Measurements from ENCODE around the gene PRPS1L1.

PRPS1L1 gene

GRCh38 chr7:17996040-17996439 lies 31.6 kb downstream of the PRPS1L1 start:
- peaks cover 0 to 2% of the 10 kb centered on the region in 2 donors for H3K4me1 Mint-ChIP-seq (ENCODE audit: low read depth in 2 of 2)

GRCh38 chr7:17994079-17994850 lies 33.4 kb downstream of the PRPS1L1 start:
- DNase-seq (no peak), ATAC-seq (replicated peaks) (no peak)
- Mint-ChIP-seq H3K36me3 (ENCODE audit: insufficient read depth) (no peaks in the 10 kb centered on the region), H3K4me3 (no peak overlapping the region), H3K4me1 (ENCODE audit: low read depth in 2 of 2) (peaks cover 0 to 2% of the 10 kb centered on the region in 2 donors), H3K27ac (no peak overlapping the region), H3K27me3 (peaks cover 0 to 2% of the 10 kb centered on the region in 2 donors), H3K9me3 (no peaks in the 10 kb centered on the region)

More at GRCh38 chr7:17996040-17996439, 31.6 kb downstream of the PRPS1L1 start:
- DNase-seq, result no peak
- ATAC-seq (replicated peaks), result no peak
- Mint-ChIP-seq H3K4me3 (no peak overlapping the region), H3K36me3 (ENCODE audit: insufficient read depth) (no peaks in the 10 kb centered on the region), H3K9me3 (no peaks in the 10 kb centered on the region), H3K27ac (no peak overlapping the region), H3K27me3 (peaks cover 0 to 6% of the 10 kb centered on the region in 2 donors)

- no peaks in the 10 kb centered on the region for H3K9me3 Mint-ChIP-seq
- H3K27ac Mint-ChIP-seq, result no peak overlapping the region
- H3K4me1 Mint-ChIP-seq (ENCODE audit: low read depth in 2 of 2), result peaks cover 0 to 2% of the 10 kb centered on the region in 2 donors
- DNase-seq (no peak), ATAC-seq (replicated peaks) (no peak)
- peaks cover 0 to 11% of the 10 kb centered on the region in 2 donors for H3K27me3 Mint-ChIP-seq
- no peak overlapping the region for H3K4me3 Mint-ChIP-seq
- no peaks in the 10 kb centered on the region for H3K36me3 Mint-ChIP-seq (ENCODE audit: insufficient read depth)
Measured at GRCh38 chr7:17991866-17992648, 35.6 kb downstream of the PRPS1L1 start.

GRCh38 chr7:17990761-17991160 lies 36.9 kb downstream of the PRPS1L1 start:
- ATAC-seq (replicated peaks) (no peak), DNase-seq (no peak)
- H3K9me3 Mint-ChIP-seq, result no peaks in the 10 kb centered on the region
- no peaks in the 10 kb centered on the region for H3K36me3 Mint-ChIP-seq (ENCODE audit: insufficient read depth)
- no peak overlapping the region for H3K4me3 Mint-ChIP-seq
- H3K27ac Mint-ChIP-seq, result no peak overlapping the region
- H3K27me3 Mint-ChIP-seq, result peaks cover 0 to 22% of the 10 kb centered on the region in 2 donors
- H3K4me1 Mint-ChIP-seq (ENCODE audit: low read depth in 2 of 2), result peaks cover 0 to 2% of the 10 kb centered on the region in 2 donors

GRCh38 chr7:17989546-17989945 lies 38.1 kb downstream of the PRPS1L1 start:
- DNase-seq (no peak), ATAC-seq (replicated peaks) (no peak)
- Mint-ChIP-seq H3K9me3 (no peaks in the 10 kb centered on the region), H3K27me3 (peaks cover 0 to 24% of the 10 kb centered on the region in 2 donors), H3K27ac (no peak overlapping the region), H3K4me1 (ENCODE audit: low read depth in 2 of 2) (peaks cover 0 to 2% of the 10 kb centered on the region in 2 donors), H3K36me3 (ENCODE audit: insufficient read depth) (no peaks in the 10 kb centered on the region), H3K4me3 (no peak overlapping the region)

GRCh38 chr7:17988858-17989257 lies 38.8 kb downstream of the PRPS1L1 start:
- Mint-ChIP-seq H3K9me3 (no peaks in the 10 kb centered on the region), H3K27ac (no peak overlapping the region), H3K4me3 (no peak overlapping the region), H3K4me1 (ENCODE audit: low read depth in 2 of 2) (no peaks in the 10 kb centered on the region), H3K36me3 (ENCODE audit: insufficient read depth) (no peaks in the 10 kb centered on the region), H3K27me3 (peaks cover 0 to 24% of the 10 kb centered on the region in 2 donors)
- ATAC-seq (replicated peaks) (no peak), DNase-seq (no peak)

- ATAC-seq (replicated peaks) (no peak), DNase-seq (no peak)
- H3K36me3 Mint-ChIP-seq (ENCODE audit: insufficient read depth), result no peaks in the 10 kb centered on the region
- peaks cover 0 to 2% of the 10 kb centered on the region in 2 donors for H3K4me1 Mint-ChIP-seq (ENCODE audit: low read depth in 2 of 2)
- H3K4me3 Mint-ChIP-seq, result no peak overlapping the region
- H3K9me3 Mint-ChIP-seq, result no peaks in the 10 kb centered on the region
- H3K27me3 Mint-ChIP-seq, result peaks cover 0 to 24% of the 10 kb centered on the region in 2 donors
- H3K27ac Mint-ChIP-seq, result no peak overlapping the region
Measured at GRCh38 chr7:17988141-17988540, 39.5 kb downstream of the PRPS1L1 start.

- H3K36me3 Mint-ChIP-seq (ENCODE audit: insufficient read depth), result no peaks in the 10 kb centered on the region
- no peak for DNase-seq
- H3K9me3 Mint-ChIP-seq, result no peaks in the 10 kb centered on the region
- H3K27ac Mint-ChIP-seq, result no peak overlapping the region
- peaks cover 0 to 24% of the 10 kb centered on the region in 2 donors for H3K27me3 Mint-ChIP-seq
- H3K4me1 Mint-ChIP-seq (ENCODE audit: low read depth in 2 of 2), result peaks cover 0 to 4% of the 10 kb centered on the region in 2 donors
- H3K4me3 Mint-ChIP-seq, result no peak overlapping the region
- no peak for ATAC-seq (replicated peaks)
Measured at GRCh38 chr7:17986851-17987250, 40.8 kb downstream of the PRPS1L1 start.

- Mint-ChIP-seq H3K36me3 (ENCODE audit: insufficient read depth) (no peaks in the 10 kb centered on the region), H3K27ac (no peak overlapping the region), H3K9me3 (no peaks in the 10 kb centered on the region), H3K4me3 (no peak overlapping the region), H3K4me1 (ENCODE audit: low read depth in 2 of 2) (peaks cover 0 to 4% of the 10 kb centered on the region in 2 donors), H3K27me3 (peaks cover 0 to 24% of the 10 kb centered on the region in 2 donors)
- ATAC-seq (replicated peaks) (no peak), DNase-seq (no peak)
Measured at GRCh38 chr7:17985473-17986239, 42.0 kb downstream of the PRPS1L1 start.

GRCh38 chr7:17984288-17984687 lies 43.4 kb downstream of the PRPS1L1 start:
- no peak overlapping the region for H3K27ac Mint-ChIP-seq
- no peaks in the 10 kb centered on the region for H3K36me3 Mint-ChIP-seq (ENCODE audit: insufficient read depth)
- H3K27me3 Mint-ChIP-seq, result peaks cover 0 to 24% of the 10 kb centered on the region in 2 donors
- H3K4me3 Mint-ChIP-seq, result no peak overlapping the region
- no peaks in the 10 kb centered on the region for H3K9me3 Mint-ChIP-seq
- ATAC-seq (replicated peaks) (no peak), DNase-seq (no peak)
- H3K4me1 Mint-ChIP-seq (ENCODE audit: low read depth in 2 of 2), result peaks cover 0 to 4% of the 10 kb centered on the region in 2 donors

- Mint-ChIP-seq H3K27ac (peak overlapping the region in 1 of 2 donors; percentile 28), H3K9me3 (no peaks in the 10 kb centered on the region), H3K36me3 (ENCODE audit: insufficient read depth) (no peaks in the 10 kb centered on the region), H3K27me3 (peaks cover 0 to 17% of the 10 kb centered on the region in 2 donors), H3K4me3 (no peak overlapping the region), H3K4me1 (ENCODE audit: low read depth in 2 of 2) (peaks cover 0 to 4% of the 10 kb centered on the region in 2 donors)
- no peak for DNase-seq
- no peak for ATAC-seq (replicated peaks)
Measured at GRCh38 chr7:17983221-17984062, 44.2 kb downstream of the PRPS1L1 start.

- H3K27ac Mint-ChIP-seq, result no peak overlapping the region
- DNase-seq, result no peak
- no peak for ATAC-seq (replicated peaks)
- no peaks in the 10 kb centered on the region for H3K4me1 Mint-ChIP-seq (ENCODE audit: low read depth in 2 of 2)
- peaks cover 0 to 21% of the 10 kb centered on the region in 2 donors for H3K27me3 Mint-ChIP-seq
- no peaks in the 10 kb centered on the region for H3K9me3 Mint-ChIP-seq
- no peak overlapping the region for H3K4me3 Mint-ChIP-seq
- no peaks in the 10 kb centered on the region for H3K36me3 Mint-ChIP-seq (ENCODE audit: insufficient read depth)
Measured at GRCh38 chr7:17976952-17977351, 50.7 kb downstream of the PRPS1L1 start.

Data from effector memory CD8-positive, alpha-beta T cell (primary cell).